GM19193 (cell line): ENCODE data around the gene RNF166.

Source experiments
- POLR2A ChIP-seq: IDR thresholded peaks from 4 replicates; pipeline ENCODE4 v1.6.1; 2011; ENCODE audit not compliant: insufficient read depth, insufficient read length; ENCODE audit errors: extremely low read depth

RNF166 gene

GRCh38 chr16:88721236-88721635 lies 15.0 kb upstream of the RNF166 start:
- no peak for TF ChIP-seq POLR2A

GRCh38 chr16:88720396-88720970 lies 14.3 kb upstream of the RNF166 start:
- TF ChIP-seq POLR2A = no peak

GRCh38 chr16:88719933-88720296 lies 13.7 kb upstream of the RNF166 start:
- TF ChIP-seq POLR2A = no peak

- no peak for TF ChIP-seq POLR2A
Measured at GRCh38 chr16:88719267-88719932, 13.2 kb upstream of the RNF166 start.

- TF ChIP-seq POLR2A = no peak
Measured at GRCh38 chr16:88718178-88718577, 12.0 kb upstream of the RNF166 start.

- no peak for TF ChIP-seq POLR2A
Measured at GRCh38 chr16:88716601-88717001, 10.4 kb upstream of the RNF166 start.

GRCh38 chr16:88716201-88716600 lies 10.0 kb upstream of the RNF166 start:
- TF ChIP-seq POLR2A = no peak

- no peak for TF ChIP-seq POLR2A
Measured at GRCh38 chr16:88715312-88716190, 9.3 kb upstream of the RNF166 start.

- no peak for TF ChIP-seq POLR2A
Measured at GRCh38 chr16:88714420-88715302, 8.5 kb upstream of the RNF166 start.

GRCh38 chr16:88713568-88714419 lies 7.6 kb upstream of the RNF166 start:
- no peak for TF ChIP-seq POLR2A

- no peak for TF ChIP-seq POLR2A
Measured at GRCh38 chr16:88713054-88713453, 6.8 kb upstream of the RNF166 start.

- TF ChIP-seq POLR2A = no peak
Measured at GRCh38 chr16:88712362-88712979, 6.3 kb upstream of the RNF166 start.

- no peak for TF ChIP-seq POLR2A
Measured at GRCh38 chr16:88711750-88712340, 5.6 kb upstream of the RNF166 start.
